Upper lobe of left lung (tissue), 4 donors: Measurements from ENCODE around the gene FIP1L1.

Source experiments
- CTCF ChIP-seq, 6 experiments: fragments of 450-650 bp in 4 of 6; fragments of 200-600 bp in 2 of 6; sonication (generic) in 2 of 6; IDR thresholded peaks; one replicate each; pipeline ENCODE4 v1.5.1; 2016 to 2019; ENCODE audit warnings: antibody characterized with exemption in 6 of 6
- EP300 ChIP-seq, 4 donors: sonication (generic); formaldehyde crosslinking; IDR thresholded peaks; one replicate each; pipeline ENCODE4 v1.5.1; 2017; ENCODE audit warnings: antibody characterized with exemption in 4 of 4, control low read depth in 2 of 4
- POLR2A ChIP-seq, 4 donors: fragments of 450-650 bp; IDR thresholded peaks; one replicate each; pipeline ENCODE4 v1.5.1; 2016 to 2017; ENCODE audit warnings: antibody characterized with exemption in 4 of 4, mild to moderate bottlenecking in 2 of 4

GRCh38 chr4:53371843-53372521 is 5.5 kb upstream of the FIP1L1 start:
- TF ChIP-seq CTCF (IDR thresholded peaks at IDR 0.05) (no peak), EP300 (IDR thresholded peaks at IDR 0.05) (no peak), POLR2A (IDR thresholded peaks at IDR 0.05) (no peak)
